GM12872 (cell line): ENCODE measurements around the gene PADI1.

ENCODE experiments used
- TF ChIP-seq, protein P1 (sequence below): IDR thresholded peaks from 3 replicates; pipeline ENCODE4 v1.5.1; 2011; ENCODE audit warnings: low read depth, mild to moderate bottlenecking, low read length, moderate library complexity; ENCODE audit not compliant: insufficient read depth

The PADI1 gene

DNA sequence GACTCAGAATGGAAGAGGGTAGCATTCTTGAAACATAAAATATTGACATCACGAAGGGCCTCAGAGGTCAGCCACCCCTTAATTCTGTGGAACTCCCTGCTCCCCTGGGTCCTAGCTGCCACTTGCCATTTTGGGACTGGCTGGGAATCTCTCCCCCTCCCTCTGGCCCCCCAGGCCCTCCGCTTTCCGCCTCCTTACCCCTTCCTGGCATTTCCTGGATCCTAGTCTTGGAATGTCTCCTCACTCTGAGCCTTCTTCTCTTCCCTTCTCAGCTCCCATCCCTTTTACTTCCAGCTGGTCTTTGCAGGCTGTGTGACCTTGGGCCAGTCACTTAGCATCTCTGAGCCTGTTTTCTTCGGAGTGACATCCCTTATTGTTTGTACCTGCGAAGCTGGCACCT is 4.5 kb downstream of the PADI1 start:
- TF ChIP-seq, protein P1, sequence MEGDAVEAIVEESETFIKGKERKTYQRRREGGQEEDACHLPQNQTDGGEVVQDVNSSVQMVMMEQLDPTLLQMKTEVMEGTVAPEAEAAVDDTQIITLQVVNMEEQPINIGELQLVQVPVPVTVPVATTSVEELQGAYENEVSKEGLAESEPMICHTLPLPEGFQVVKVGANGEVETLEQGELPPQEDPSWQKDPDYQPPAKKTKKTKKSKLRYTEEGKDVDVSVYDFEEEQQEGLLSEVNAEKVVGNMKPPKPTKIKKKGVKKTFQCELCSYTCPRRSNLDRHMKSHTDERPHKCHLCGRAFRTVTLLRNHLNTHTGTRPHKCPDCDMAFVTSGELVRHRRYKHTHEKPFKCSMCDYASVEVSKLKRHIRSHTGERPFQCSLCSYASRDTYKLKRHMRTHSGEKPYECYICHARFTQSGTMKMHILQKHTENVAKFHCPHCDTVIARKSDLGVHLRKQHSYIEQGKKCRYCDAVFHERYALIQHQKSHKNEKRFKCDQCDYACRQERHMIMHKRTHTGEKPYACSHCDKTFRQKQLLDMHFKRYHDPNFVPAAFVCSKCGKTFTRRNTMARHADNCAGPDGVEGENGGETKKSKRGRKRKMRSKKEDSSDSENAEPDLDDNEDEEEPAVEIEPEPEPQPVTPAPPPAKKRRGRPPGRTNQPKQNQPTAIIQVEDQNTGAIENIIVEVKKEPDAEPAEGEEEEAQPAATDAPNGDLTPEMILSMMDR: no peak

DNA sequence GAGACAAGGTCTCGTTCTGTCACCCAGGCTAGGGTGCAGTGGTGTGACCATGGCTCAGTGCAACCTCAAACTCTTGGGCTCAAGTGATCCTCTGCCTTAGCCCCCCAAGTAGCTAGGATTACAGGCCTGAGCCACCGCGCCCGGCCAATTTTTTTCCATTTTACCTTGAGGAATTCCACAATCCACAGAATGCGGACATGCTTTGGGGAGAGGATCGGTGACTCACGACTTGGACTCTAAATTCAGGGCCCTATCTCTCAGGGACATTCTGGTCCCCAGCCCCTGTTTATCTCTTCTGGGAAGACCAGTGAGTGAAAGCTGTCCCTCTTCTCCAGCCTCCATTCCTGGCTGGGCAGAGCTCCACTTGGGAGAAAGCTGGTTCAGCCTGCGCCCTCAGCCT is 5.2 kb downstream of the PADI1 start:
- TF ChIP-seq, protein P1: no peak

DNA sequence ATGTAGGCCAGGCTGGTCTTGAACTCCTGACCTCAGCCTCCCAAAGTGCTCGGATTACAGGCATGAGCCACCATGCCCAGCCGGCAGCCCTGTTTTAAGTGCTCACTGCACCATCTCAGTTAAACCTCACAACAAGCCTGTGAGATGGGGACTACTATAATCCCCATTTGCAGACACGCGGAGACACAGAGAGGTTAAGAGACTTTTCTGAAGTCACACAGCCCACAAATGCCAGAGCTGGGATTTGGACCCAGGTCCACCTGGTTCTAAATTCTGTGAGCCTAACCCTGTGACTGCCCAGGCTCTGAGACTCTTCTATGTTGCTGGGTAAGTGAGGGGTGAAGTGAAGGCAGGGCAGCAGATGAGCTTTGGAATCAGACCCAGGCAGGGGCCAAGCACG is 6.4 kb downstream of the PADI1 start:
- TF ChIP-seq, protein P1: no peak

DNA sequence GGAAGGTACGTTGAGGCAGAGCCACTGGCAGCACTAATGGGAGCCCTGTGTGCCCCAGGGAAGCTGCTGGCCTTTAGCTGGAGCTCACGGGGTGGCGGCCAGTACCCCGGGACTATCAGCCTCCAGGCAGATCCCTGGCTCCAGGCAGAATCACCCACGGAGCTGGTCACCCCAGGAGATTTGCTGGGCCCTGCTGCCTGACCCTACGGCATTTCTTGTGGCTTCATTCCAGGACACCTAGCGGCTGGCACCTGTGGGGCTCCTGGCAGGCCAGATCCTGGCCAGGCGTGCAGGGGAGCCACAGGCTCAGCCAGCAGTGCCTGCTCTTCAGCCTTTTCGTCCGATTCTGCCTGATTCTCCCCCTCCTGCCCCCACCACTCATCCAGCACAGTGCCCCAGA is 7.1 kb downstream of the PADI1 start:
- TF ChIP-seq, protein P1: no peak

DNA sequence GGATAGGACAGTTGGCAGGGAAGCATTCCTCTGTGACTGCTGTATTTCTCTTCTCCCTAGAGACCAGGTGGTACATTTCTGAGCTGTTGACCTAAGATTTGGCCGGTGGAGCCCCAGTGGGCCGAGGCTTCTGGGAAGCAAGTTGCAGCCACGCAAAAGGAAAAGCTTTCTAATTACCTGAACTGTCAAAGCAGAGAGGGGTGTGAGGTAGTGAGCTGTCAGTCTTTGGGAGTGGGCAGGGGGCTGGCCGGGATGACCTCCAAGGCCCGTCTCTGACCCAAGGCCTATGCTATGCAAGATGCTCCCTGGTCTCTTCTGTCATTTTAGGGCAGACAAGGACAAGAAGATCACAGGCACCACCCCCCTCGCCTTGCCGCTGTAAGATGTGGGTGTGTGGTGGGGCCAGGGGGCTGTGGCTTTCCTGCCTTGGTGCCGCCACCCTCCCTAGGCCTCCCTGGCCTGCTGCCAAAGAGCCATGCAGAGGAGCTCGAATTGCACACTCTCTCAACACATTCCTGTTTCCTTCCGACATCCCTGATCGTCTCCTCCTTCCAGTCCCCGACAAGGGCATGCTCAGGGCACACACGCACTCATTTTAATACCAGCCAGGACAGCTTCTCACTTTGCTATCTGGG is 7.7 kb downstream of the PADI1 start:
- TF ChIP-seq, protein P1: no peak

DNA sequence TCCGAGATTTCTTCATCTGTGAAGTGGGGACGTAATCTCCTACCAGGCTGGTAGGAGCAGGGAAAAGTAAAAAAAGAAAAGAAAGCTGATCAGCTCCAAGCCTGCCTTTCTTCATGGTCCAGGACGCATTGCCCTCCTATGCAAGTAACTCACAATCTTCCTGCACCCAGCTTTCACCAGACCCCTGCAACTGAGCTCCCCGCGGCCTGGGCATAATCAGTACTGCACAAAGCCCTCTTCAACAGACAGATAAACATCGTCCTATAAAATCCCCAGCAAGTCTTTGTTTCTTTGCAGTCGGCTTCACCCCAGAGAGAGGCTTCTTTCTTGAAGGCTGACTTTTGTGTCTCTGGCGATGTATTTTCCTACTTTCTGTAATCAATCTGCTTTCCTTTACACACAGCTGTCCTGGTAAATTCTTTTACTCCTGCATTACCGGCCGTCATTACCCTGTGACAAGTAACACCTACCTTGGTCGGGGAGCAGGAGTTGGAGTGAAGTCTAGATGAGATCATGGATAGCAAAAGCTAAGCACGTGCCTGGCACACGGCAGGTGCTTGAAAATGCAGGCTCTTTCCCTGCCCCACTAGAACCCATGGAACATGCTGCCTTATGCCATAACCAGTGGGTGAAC is 8.3 kb downstream of the PADI1 start:
- TF ChIP-seq, protein P1: no peak

DNA sequence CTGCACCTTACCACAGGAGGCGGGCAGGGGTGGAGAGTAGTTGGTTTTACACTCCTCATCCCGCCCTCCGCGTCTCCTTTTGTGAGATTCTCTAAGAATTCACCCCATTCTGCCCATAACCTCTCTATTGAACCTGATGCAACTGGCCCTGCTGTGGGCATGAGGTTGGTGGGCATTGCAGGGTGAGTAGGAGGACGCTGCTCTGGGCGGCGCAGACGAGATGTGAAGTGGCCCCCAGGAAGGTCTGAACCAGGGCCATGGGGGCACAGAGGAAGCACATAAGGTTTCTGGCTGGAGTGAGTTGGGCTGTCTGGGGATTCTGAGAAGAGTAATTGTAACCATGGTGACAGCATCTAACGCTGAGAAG is 8.8 kb downstream of the PADI1 start:
- TF ChIP-seq, protein P1: no peak
